ENCODE data around the gene WDCP.
A peak's percentile ranks its signal among the peaks of the same experiment; 100 is the strongest.
"Not testable (repeated sequence)": the region's sequence is repeated elsewhere in the genome, so short reads cannot be mapped to it uniquely, and the experiment has no call there.

The WDCP gene

GRCh38 chr2:24046930-24047702, at the start of gene WDCP:
Gene WDCP (minus strand): TSS chr2:24047391. CDS start chr2:24039494, 7,897 bp downstream.
- DNase-seq: peak; percentile 56 to 100 (median 95)

GRCh38 chr2:24095171-24095677, 48.0 kb upstream of the WDCP start:
- not testable (repeated sequence) for DNase-seq

- DNase-seq: not testable (repeated sequence)
Measured at GRCh38 chr2:24093270-24093669, 46.1 kb upstream of the WDCP start.

- no peak for DNase-seq
Measured at GRCh38 chr2:24088821-24089359, 41.7 kb upstream of the WDCP start.

GRCh38 chr2:24087032-24087431, 39.8 kb upstream of the WDCP start:
- DNase-seq: no peak

- no peak for DNase-seq
Measured at GRCh38 chr2:24086241-24086640, 39.0 kb upstream of the WDCP start.

- peak in 1 of 56 donors; percentile 6 for DNase-seq
Measured at GRCh38 chr2:24085200-24085489, 38.0 kb upstream of the WDCP start.

GRCh38 chr2:24084386-24085199, 37.4 kb upstream of the WDCP start, which contains the start of gene TP53I3:
Gene TP53I3 (minus strand): TSS chr2:24084834. CDS start chr2:24084326, 508 bp downstream.
- DNase-seq: peak; percentile 12 to 88 (median 70)

GRCh38 chr2:24083567-24084385, 36.6 kb upstream of the WDCP start:
- DNase-seq: peak in 13 of 56 donors; percentile 22 to 70 (median 46)

- no peak for DNase-seq
Measured at GRCh38 chr2:24082787-24083566, 35.8 kb upstream of the WDCP start.

GRCh38 chr2:24080701-24081100, 33.5 kb upstream of the WDCP start:
- no peak for DNase-seq

- DNase-seq: no peak
Measured at GRCh38 chr2:24077879-24078278, 30.7 kb upstream of the WDCP start.

- DNase-seq: peak in 7 of 56 donors; percentile 15 to 51 (median 41)
Measured at GRCh38 chr2:24077535-24077877, 30.3 kb upstream of the WDCP start.

GRCh38 chr2:24076849-24077534, 29.8 kb upstream of the WDCP start:
- DNase-seq: peak in 30 of 56 donors; percentile 9 to 59 (median 36)

- DNase-seq: peak; percentile 62 to 100 (median 94)
Measured at GRCh38 chr2:24075915-24076848, 29.0 kb upstream of the WDCP start, which contains the start of gene SF3B6. Gene SF3B6 (minus strand): TSS chr2:24076326. CDS start chr2:24076229, 97 bp downstream.

- DNase-seq: no peak
Measured at GRCh38 chr2:24075259-24075658, 28.1 kb upstream of the WDCP start.

- no peak for DNase-seq
Measured at GRCh38 chr2:24073816-24074215, 26.6 kb upstream of the WDCP start.

- no peak for DNase-seq
Measured at GRCh38 chr2:24072259-24072658, 25.1 kb upstream of the WDCP start.

Measured in amygdala (tissue), 56 donors.